Stimulated activated effector memory CD8-positive, alpha-beta T cell treated with anti-CD3 and anti-CD28 coated beads, Interleukin-12 subunit alpha, Interleukin-12 subunit beta, amount 100 ng/mL, for 72 hours (primary cell): Measurements from ENCODE around the gene KREMEN2.
A peak's percentile ranks its signal among the peaks of the same experiment; 100 is the strongest.

Source experiments
- ATAC-seq: fragments of 150-1000 bp; cut with Tn5 transposase; 2 replicates; pipeline ENCODE4 v1.10.0; 2021
- DNase-seq, 2 donors: peaks; one replicate each; pipeline ENCODE4 v3.0.0; 2021 to 2022; ENCODE audit warnings: low spot score in 2 of 2
- H3K27ac Mint-ChIP-seq: one replicate; pipeline ENCODE4 v1.8.0; 2022; ENCODE audit warnings: mild to moderate bottlenecking, mixed read lengths
- H3K36me3 Mint-ChIP-seq: one replicate; pipeline ENCODE4 v1.8.0; 2022; ENCODE audit warnings: mild to moderate bottlenecking, mixed read lengths
- H3K4me1 Mint-ChIP-seq: one replicate; pipeline ENCODE4 v1.8.0; 2022; ENCODE audit warnings: mixed read lengths
- H3K4me3 Mint-ChIP-seq: one replicate; pipeline ENCODE4 v1.8.0; 2022; ENCODE audit warnings: mild to moderate bottlenecking, mixed read lengths
- H3K9me3 Mint-ChIP-seq: one replicate; pipeline ENCODE4 v1.8.0; 2022; ENCODE audit warnings: mixed read lengths

Gene KREMEN2

GRCh38 chr16:3010510-3010909, 46.4 kb downstream of the KREMEN2 start:
- Mint-ChIP-seq H3K36me3 (no peaks in the 10 kb centered on the region), H3K27ac (no peak overlapping the region), H3K4me3 (no peak overlapping the region), H3K9me3 (no peaks in the 10 kb centered on the region), H3K4me1 (peaks cover 23% of the 10 kb centered on the region)
- no peak for ATAC-seq
- no peak for DNase-seq

GRCh38 chr16:3012246-3012645, 48.2 kb downstream of the KREMEN2 start:
- no peak overlapping the region for H3K4me3 Mint-ChIP-seq

GRCh38 chr16:3012828-3013420, 48.8 kb downstream of the KREMEN2 start, which contains the start of gene CLDN9:
TSS of gene CLDN9 (plus strand) at chr16:3012923. CDS start at chr16:3013363, 440 bp downstream.
- DNase-seq (no peak), ATAC-seq (peak; percentile 14)
- no peak within 1 kb of the TSS for H3K27ac Mint-ChIP-seq
- peaks cover 2% of the 10 kb centered on the region for H3K36me3 Mint-ChIP-seq
- peaks cover 9% of the 10 kb centered on the region for H3K4me1 Mint-ChIP-seq
- no peaks in the 10 kb centered on the region for H3K9me3 Mint-ChIP-seq
- H3K4me3 Mint-ChIP-seq = no peak within 1 kb of the TSS

More at GRCh38 chr16:3012246-3012645, 48.2 kb downstream of the KREMEN2 start:
- Mint-ChIP-seq H3K36me3 (no peaks in the 10 kb centered on the region), H3K27ac (no peak overlapping the region), H3K9me3 (no peaks in the 10 kb centered on the region), H3K4me1 (peaks cover 15% of the 10 kb centered on the region)
- ATAC-seq (no peak), DNase-seq (no peak)

GRCh38 chr16:3013491-3013951, 49.4 kb downstream of the KREMEN2 start:
- H3K27ac Mint-ChIP-seq = no peak overlapping the region
- no peaks in the 10 kb centered on the region for H3K9me3 Mint-ChIP-seq
- DNase-seq (no peak), ATAC-seq (no peak)
- H3K4me3 Mint-ChIP-seq = no peak overlapping the region
- peaks cover 3% of the 10 kb centered on the region for H3K4me1 Mint-ChIP-seq
- H3K36me3 Mint-ChIP-seq = peaks cover 5% of the 10 kb centered on the region

GRCh38 chr16:3013998-3014690, 50.1 kb downstream of the KREMEN2 start:
- H3K9me3 Mint-ChIP-seq = no peaks in the 10 kb centered on the region
- ATAC-seq (no peak), DNase-seq (no peak)
- peaks cover 5% of the 10 kb centered on the region for H3K36me3 Mint-ChIP-seq
- H3K27ac Mint-ChIP-seq = no peak overlapping the region
- no peak overlapping the region for H3K4me3 Mint-ChIP-seq
- H3K4me1 Mint-ChIP-seq = peaks cover under 1% of the 10 kb centered on the region

- no peak for ATAC-seq
Observed at GRCh38 chr16:3014971-3015370, 50.9 kb downstream of the KREMEN2 start.

GRCh38 chr16:3015865-3016521, 51.9 kb downstream of the KREMEN2 start:
- DNase-seq = no peak
- Mint-ChIP-seq H3K4me1 (peaks cover 11% of the 10 kb centered on the region), H3K27ac (no peak overlapping the region), H3K9me3 (no peaks in the 10 kb centered on the region), H3K4me3 (no peak overlapping the region), H3K36me3 (peaks cover 18% of the 10 kb centered on the region)
- no peak for ATAC-seq

More at GRCh38 chr16:3014971-3015370, 50.9 kb downstream of the KREMEN2 start:
- Mint-ChIP-seq H3K36me3 (peaks cover 8% of the 10 kb centered on the region), H3K9me3 (no peaks in the 10 kb centered on the region), H3K4me3 (no peak overlapping the region), H3K4me1 (peaks cover 8% of the 10 kb centered on the region), H3K27ac (no peak overlapping the region)
- DNase-seq = no peak

- Mint-ChIP-seq H3K27ac (no peak overlapping the region), H3K36me3 (peaks cover 31% of the 10 kb centered on the region), H3K4me3 (no peak overlapping the region), H3K9me3 (no peaks in the 10 kb centered on the region), H3K4me1 (peaks cover 24% of the 10 kb centered on the region)
- no peak for ATAC-seq
- no peak for DNase-seq
Observed at GRCh38 chr16:3017344-3017743, 53.3 kb downstream of the KREMEN2 start.
